Esophagus (tissue), 2 donors: Measurements from ENCODE around the gene MFSD2A. TPM values are rescaled to one million over a fixed set of nuclear protein-coding genes. Genes with fewer than 3 reads are reported as not detected.
"Not testable (repeated sequence)": the region's sequence is repeated elsewhere in the genome, so short reads cannot be mapped to it uniquely, and the experiment has no call there.

Source experiments
- H3K27ac ChIP-seq, 2 donors: one replicate each; pipeline ENCODE4 v1.5.1; 2013; ENCODE audit warnings: low read depth in 2 of 2, mild to moderate bottlenecking in 2 of 2, inconsistent platforms in 1 of 2, low read length in 1 of 2, moderate library complexity in 1 of 2
- H3K27me3 ChIP-seq, 2 donors: one replicate each; pipeline ENCODE4 v1.6.1; 2013; ENCODE audit warnings: low read length in 2 of 2, control low read depth in 1 of 2, mild to moderate bottlenecking in 1 of 2; ENCODE audit not compliant: insufficient read depth in 2 of 2, control insufficient read depth in 1 of 2
- H3K36me3 ChIP-seq, 2 donors: one replicate each; pipeline ENCODE4 v1.6.1; 2013; ENCODE audit warnings: low read length in 1 of 2; ENCODE audit not compliant: control insufficient read depth in 2 of 2, insufficient read depth in 2 of 2
- H3K4me1 ChIP-seq, 2 donors: one replicate each; pipeline ENCODE4 v1.6.1; 2013; ENCODE audit warnings: low read length in 1 of 2; ENCODE audit not compliant: control insufficient read depth in 2 of 2, insufficient read depth in 2 of 2
- H3K4me3 ChIP-seq, 2 donors: one replicate each; pipeline ENCODE4 v1.5.1; 2013; ENCODE audit warnings: low read length in 2 of 2, mild to moderate bottlenecking in 2 of 2, low read depth in 1 of 2, moderate library complexity in 1 of 2
- H3K9me3 ChIP-seq, 2 donors: one replicate each; pipeline ENCODE4 v1.6.1; 2013; ENCODE audit warnings: mild to moderate bottlenecking in 2 of 2, low read depth in 1 of 2, low read length in 1 of 2, moderate library complexity in 1 of 2; ENCODE audit not compliant: control insufficient read depth in 2 of 2, insufficient read depth in 1 of 2
- WGBS, 2 donors: extraction: QIAGEN DNeasy Blood & Tissue Kit; methylation state at CpG; one replicate each; pipeline ENCODE4 v1.1.7; 2013; 5-methylcytosine and 5-hydroxymethylcytosine counted together
- polyA plus RNA-seq, 2 donors: library from polyadenylated mRNA; stranded (reverse); fragments of 200-250 nt; gene quantifications; one replicate each; pipeline ENCODE4 v1.2.3, GENCODE V29; 2013
- donor health status: healthy with polysubstance abuse.
- donor health status: Bipolar disorder and iron deficiency.

Gene MFSD2A
- polyA plus RNA-seq, 2 donors: 14.5 to 30.4 TPM

GRCh38 chr1:39990428-39990827, 35.5 kb downstream of the MFSD2A start:
- Histone ChIP-seq H3K27ac (peak overlapping the region in 1 of 2 donors; percentile 59), H3K4me1 (no peaks in the 10 kb centered on the region), H3K27me3 (no peaks in the 10 kb centered on the region), H3K9me3 (no peaks in the 10 kb centered on the region), H3K4me3 (no peak overlapping the region), H3K36me3 (no peaks in the 10 kb centered on the region)
- WGBS, 2 donors: 73 to 75% methylated on average over 4 of the region's 4 CpGs

- H3K27me3 ChIP-seq: no peaks in the 10 kb centered on the region
- 82 to 83% methylated on average over 2 of the region's 2 CpGs for WGBS, 2 donors
- no peaks in the 10 kb centered on the region for H3K36me3 ChIP-seq
- H3K27ac ChIP-seq: no peak overlapping the region
- H3K9me3 ChIP-seq: no peaks in the 10 kb centered on the region
- H3K4me1 ChIP-seq: no peaks in the 10 kb centered on the region
- H3K4me3 ChIP-seq: no peak overlapping the region
These were observed 37.3 kb downstream of the MFSD2A start for GRCh38 chr1:39992234-39992633.

- WGBS, 2 donors: 90 to 97% methylated on average over 5 of the region's 5 CpGs
- Histone ChIP-seq H3K4me3 (no peak overlapping the region), H3K36me3 (no peaks in the 10 kb centered on the region), H3K27ac (no peak overlapping the region), H3K27me3 (no peaks in the 10 kb centered on the region), H3K9me3 (no peaks in the 10 kb centered on the region), H3K4me1 (no peaks in the 10 kb centered on the region)
These were observed 37.9 kb downstream of the MFSD2A start for GRCh38 chr1:39992888-39993287.

GRCh38 chr1:39995973-39996393, 41.0 kb downstream of the MFSD2A start:
- Histone ChIP-seq H3K27me3 (no peaks in the 10 kb centered on the region), H3K4me3 (no peak overlapping the region), H3K36me3 (no peaks in the 10 kb centered on the region), H3K9me3 (no peaks in the 10 kb centered on the region), H3K4me1 (no peaks in the 10 kb centered on the region), H3K27ac (no peak overlapping the region)
- 86% methylated on average over 1 of the region's 1 CpG for WGBS, 2 donors

GRCh38 chr1:39996396-39997004, 41.6 kb downstream of the MFSD2A start:
- Histone ChIP-seq H3K27me3 (no peaks in the 10 kb centered on the region), H3K9me3 (no peaks in the 10 kb centered on the region), H3K4me3 (no peak overlapping the region), H3K36me3 (no peaks in the 10 kb centered on the region), H3K27ac (no peak overlapping the region), H3K4me1 (no peaks in the 10 kb centered on the region)

DNA sequence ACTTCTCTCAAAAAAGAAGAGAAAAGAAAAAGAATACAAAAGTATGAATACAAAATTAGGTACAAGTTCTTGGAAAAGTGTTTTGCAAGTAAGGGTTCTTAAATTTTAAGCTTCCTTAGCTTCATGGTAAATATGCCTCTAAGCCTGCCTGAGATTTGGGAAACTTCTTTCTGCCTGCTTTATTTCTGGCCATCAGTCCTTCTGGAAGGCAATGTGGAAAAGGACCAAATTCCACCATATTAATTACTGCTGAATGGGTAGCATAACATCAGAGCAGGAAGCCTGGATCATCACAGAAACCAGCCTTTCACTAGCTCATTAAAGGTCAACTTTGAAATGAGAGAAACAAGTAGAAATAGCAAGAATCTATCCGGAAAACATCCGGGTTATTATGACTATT, 46.5 kb downstream of the MFSD2A start:
- Histone ChIP-seq H3K4me3 (no peak overlapping the region), H3K27me3 (no peaks in the 10 kb centered on the region), H3K4me1 (no peaks in the 10 kb centered on the region), H3K27ac (no peak overlapping the region), H3K9me3 (no peaks in the 10 kb centered on the region), H3K36me3 (no peaks in the 10 kb centered on the region)
- 25 to 29% methylated on average over 2 of the region's 2 CpGs for WGBS, 2 donors

DNA sequence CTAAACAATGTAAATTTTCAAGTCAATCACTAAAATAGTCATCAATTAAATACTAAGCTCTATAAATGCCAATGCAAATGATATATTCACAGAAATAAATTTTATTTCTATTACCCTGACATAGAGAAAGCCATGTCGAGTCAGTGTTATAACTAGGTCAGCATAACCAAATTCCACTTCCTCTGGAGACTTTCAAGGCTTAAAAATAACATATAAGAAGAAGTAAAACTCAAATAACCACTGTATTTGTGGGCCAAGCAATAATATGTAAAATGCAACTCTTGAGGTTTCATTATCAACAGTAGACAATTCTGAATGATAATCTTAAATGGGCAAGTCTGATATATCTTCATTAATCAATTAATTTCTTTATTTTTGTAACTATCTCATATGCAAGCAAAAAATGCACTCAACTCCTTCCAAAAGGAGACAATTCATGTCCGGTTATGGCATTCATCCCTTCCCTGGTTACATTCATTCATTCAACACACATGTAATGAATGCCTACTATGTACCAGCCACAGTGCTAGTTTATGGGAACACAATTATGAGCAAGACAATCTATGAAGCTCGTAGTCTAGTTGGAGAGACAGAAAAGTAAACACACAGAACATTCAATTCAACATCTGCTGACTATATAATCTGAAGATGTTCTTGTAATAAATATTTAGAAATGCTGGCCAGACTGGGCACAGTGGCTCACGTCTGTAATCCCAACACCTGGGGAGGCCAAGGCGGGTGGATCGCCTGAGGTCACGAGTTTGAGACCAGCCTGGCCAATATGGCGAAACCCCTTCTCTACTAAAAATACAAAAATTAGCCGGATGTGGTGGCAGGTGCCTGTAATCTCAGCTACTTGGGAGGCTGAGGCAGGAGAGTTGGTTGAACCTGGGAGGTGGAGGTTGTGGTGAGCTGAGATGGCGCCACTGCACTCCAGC, 48.5 kb downstream of the MFSD2A start:
- Histone ChIP-seq H3K36me3 (no peaks in the 10 kb centered on the region), H3K4me1 (no peaks in the 10 kb centered on the region), H3K27ac (no peak overlapping the region), H3K27me3 (no peaks in the 10 kb centered on the region), H3K4me3 (no peak overlapping the region), H3K9me3 (no peaks in the 10 kb centered on the region)
- WGBS, 2 donors: 78% methylated on average over 10 of the region's 10 CpGs

GRCh38 chr1:40004857-40005256, 49.9 kb downstream of the MFSD2A start:
- Histone ChIP-seq H3K36me3 (no peaks in the 10 kb centered on the region), H3K4me1 (no peaks in the 10 kb centered on the region), H3K4me3 (no peak overlapping the region), H3K9me3 (no peaks in the 10 kb centered on the region), H3K27ac (no peak overlapping the region), H3K27me3 (no peaks in the 10 kb centered on the region)
- WGBS, 2 donors: 38 to 41% methylated on average over 2 of the region's 2 CpGs

DNA sequence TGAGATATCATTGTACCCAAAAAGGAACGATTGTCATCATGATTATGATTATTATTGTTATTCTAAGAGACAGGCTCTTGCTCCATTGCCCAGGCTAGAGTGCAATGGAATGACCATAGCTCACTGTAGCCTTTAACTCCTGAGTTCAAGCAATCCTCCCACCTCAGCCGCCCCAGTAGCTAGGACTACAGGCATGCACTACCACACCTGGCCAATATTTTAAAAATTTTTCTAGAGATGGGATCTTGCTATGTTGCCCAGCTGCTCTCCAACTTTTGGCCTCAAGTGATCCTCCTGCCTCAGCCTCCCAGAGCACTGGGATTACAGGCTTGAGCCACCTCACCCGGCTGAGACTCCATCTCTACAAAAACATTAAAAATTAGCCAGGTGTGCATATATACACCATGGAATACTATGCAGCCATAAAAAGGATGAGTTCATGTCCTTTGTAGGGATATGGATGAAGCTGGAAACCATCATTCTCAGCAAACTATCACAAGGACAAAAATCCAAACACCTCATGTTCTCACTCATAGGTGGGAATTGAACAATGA, 52.6 kb downstream of the MFSD2A start:
- H3K36me3 ChIP-seq, H3K4me3 ChIP-seq, H3K4me1 ChIP-seq, H3K27ac ChIP-seq, H3K27me3 ChIP-seq, H3K9me3 ChIP-seq: not testable (repeated sequence)
- WGBS, 2 donors: 84 to 92% methylated on average over 3 of the region's 3 CpGs
